NOMO-1 treated with dmso at 0.1 percent for 144 hours (cell line): ENCODE results near the gene TMBIM4.
"Not testable (repeated sequence)": the region's sequence is repeated elsewhere in the genome, so short reads cannot be mapped to it uniquely, and the experiment has no call there.

Experiments used
- DNase-seq: peaks from one replicate; lab custom pipeline; 2025; ENCODE audit not compliant: unreplicated experiment; lab: John Stamatoyannopoulos, UW

TMBIM4 gene, protein sequence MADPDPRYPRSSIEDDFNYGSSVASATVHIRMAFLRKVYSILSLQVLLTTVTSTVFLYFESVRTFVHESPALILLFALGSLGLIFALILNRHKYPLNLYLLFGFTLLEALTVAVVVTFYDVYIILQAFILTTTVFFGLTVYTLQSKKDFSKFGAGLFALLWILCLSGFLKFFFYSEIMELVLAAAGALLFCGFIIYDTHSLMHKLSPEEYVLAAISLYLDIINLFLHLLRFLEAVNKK

DNA sequence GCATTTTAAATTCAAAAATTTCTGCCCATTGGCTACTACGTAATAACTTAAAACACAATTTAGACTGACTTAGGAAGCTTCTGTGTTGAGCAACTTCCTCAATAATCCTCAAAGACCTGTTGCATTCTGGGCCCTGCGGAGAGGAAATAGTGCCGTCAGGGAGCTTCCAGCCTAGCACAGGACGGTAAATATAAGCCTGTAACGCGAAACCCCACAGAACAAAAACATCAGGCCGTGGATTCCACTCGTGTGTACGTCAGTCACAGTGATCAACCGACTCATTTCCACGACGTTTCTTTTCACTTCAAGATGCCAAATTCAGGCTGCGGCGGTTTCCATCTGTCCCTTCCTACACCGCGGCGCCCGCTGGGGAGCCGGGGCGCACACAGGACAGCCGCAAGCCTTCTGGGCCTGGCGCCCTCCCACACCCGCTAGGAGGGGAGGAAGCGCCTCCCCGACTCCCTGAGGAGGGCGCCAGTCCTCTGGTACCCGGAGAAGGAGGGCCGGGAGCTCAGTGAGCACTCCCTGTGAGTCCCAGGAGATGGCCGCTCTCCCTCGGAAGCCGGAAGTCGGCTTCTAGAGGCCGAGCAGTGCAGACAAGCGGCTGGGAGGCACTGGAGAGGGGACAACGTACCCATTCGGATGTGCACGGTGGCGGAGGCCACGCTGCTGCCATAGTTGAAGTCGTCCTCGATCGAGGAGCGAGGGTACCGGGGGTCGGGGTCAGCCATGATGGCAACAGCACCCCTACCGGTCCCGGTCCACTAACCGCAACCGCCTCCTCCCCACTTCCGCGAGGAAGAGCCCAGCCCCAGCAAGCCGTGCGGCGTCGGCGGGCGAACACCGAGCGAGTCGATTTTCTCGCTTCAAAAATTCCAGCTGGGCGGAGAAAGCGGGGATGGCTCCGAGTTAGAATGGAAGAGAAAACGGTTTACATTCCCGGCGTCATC is at the start of gene TMBIM4:
TMBIM4 (minus strand) TSS at position 776 of the 950 bp plus-strand sequence; CDS start at position 731, 45 bp downstream.
- DNase-seq: peak; percentile 84

DNA sequence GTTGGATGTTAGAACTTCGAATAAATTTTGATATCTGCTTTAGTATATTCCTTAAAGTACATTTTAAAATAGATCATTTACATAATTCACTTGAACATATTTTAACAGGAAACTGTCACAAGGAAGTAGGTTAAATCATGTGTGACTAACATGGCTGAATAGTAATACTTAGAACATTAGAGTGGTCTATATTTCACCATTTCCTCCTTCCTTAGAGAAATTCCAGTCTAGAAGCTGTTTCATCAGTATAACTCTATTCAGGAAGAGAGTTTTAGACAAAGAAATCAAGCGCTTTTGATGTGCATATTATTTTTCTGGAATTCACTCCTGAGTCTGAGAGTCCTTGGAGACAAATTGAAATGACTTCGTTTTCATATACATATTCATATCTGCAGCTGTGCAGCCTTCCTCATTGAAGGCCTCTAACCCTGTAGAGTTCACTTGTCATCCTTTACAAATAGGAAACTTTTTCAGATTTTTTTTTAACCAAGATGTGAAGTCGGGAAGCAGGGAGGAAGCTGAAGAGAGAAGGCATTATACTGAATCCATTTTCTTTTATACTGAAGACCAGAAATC is 47.6 kb upstream of the TMBIM4 start:
- no peak for DNase-seq

DNA sequence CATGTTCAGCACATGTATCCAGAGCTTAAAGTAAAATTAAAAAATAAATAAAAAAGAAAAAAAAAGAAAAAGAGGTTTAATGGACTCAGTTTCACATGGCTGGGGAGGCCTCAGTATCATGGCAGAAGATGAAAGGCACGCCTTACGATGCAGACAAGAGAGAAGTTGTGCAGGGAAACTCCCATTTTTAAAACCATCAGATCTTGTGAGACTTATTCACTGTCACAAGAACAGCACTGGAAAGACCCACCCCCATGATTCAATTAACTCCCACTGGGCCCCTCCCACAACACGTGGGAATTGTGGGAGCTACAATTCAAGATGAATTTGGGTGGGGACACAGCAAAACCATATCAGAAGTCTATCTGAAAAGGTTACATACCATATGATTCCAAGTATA is 43.2 kb upstream of the TMBIM4 start:
- not testable (repeated sequence) for DNase-seq

DNA sequence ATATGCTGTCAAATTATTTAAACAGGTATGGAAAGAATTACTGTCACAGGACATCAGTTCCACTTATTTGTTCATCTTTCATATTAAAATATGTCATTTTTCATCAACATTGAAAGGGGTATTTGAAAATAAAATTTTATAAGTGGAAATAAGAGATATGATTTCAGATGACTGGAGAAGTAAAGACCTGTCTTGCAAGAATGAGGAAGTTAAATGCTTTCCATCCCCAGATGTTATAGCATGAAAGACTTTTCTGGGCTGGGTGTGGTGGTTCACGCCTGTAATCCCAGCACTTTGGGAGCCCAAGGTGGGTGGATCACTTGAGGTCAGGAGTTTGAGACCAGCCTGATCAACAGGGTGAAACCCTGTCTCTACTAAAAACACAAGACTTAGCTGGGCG is 41.8 kb upstream of the TMBIM4 start:
- not testable (repeated sequence) for DNase-seq

DNA sequence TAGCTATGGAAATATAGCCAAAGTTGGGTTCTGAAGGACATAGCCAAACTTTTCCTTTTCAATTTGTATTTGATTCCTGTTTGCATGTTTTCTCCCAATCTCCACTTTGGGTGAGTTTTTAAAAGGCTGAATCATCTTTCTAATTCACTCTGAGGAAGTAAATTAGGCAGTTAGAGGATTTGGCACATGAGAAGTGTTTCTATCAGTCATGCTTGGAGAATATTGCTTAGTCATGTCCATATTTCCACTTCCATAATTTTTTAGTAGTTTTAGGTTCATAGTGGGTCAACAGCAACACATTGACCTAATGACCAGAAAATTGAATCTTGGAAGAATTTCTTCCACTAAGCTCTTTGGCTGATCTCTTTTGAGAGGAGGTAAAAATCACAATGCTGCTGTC is 41.0 kb upstream of the TMBIM4 start:
- peak; percentile 44 for DNase-seq

DNA sequence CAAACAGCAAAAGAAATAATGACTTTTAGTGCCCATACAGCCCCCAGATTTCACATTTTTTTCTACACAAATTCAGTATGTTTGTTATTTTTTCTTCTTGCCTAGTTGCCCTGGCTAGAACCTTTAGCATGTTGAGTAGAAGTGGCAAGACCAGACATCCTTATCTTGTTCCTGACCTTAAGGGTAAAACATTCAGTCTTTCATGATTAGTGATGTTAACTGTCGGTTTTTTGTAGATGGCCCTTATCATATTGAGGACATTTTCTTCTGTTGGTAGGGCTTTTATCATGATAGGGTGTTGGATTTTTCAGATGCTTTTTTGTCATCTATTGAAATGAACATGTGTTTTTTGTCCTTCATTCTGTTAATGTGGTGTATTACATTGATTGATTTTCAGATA is 36.3 kb upstream of the TMBIM4 start:
- no peak for DNase-seq

DNA sequence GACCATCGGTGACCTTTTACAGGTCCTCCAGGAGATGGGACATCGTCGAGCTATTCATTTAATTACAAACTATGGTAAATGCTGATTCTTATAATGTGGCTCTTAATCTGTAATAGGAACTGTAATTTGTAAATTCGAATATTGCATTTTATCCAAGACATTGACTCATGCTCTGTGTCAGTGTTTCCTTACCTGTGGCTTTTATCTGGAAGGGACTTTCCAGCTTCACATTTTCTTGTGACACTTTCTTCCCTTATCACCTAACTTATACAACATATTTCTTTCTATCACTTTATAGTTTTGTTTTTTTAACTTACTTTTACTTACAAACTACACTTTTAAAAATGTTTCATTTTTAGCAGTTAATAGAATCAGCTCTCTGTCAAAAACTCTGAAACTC is 34.0 kb upstream of the TMBIM4 start:
- no peak for DNase-seq

DNA sequence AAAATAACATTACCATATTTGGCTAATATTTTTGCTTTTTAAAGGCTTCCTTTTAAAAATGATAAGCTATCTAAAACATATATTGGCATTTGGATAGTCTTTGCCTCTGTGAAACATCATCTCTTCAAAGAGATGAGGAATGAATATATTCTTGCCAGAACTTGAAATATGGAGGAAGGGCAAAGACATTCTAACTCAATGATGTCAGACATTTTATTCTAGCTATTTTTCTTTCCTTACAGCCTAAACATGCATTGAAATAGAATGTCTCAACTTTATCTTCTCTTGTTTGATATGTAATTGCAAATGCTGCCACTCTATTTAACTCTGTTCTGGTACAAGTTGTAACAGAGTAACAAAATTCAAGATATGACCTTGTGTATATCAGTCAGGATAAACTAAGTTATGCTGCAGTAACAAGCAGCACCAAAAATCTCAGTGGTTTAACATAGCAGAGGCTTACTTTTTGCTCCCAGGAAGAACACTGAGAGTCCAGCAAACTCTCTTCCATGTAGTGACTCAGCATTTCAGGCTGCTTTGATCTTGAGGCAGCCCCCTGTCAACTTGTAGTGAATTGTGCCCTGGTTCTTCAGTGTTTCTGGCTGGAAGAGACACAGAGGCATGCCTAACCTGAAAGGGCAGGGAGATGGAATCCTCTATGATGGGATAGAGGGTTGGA is 30.2 kb upstream of the TMBIM4 start:
- DNase-seq: no peak

DNA sequence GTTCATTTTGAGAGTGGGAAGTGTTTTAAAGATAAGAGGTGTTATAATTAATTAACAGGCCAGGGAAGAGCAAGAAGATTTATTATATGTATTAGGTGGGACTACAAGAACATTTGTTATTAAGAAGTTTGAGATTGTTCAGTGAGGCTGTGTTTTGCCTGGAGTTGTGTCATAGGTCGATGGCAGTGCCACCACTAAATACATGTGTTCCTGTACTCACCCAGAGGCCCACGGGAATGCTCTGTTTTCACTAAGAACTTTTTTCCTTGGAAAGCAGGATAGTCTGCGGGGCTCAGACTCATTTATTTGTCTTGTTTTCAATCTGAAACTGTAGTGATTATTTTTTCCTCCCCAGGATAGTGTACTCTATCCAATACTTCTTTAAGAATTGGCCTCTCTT is 29.3 kb upstream of the TMBIM4 start:
- DNase-seq: no peak

- DNase-seq: no peak
These were observed 27.7 kb upstream of the TMBIM4 start for GRCh38 chr12:66197495-66197921.

GRCh38 chr12:66196806-66197205 is 27.0 kb upstream of the TMBIM4 start:
- no peak for DNase-seq

DNA sequence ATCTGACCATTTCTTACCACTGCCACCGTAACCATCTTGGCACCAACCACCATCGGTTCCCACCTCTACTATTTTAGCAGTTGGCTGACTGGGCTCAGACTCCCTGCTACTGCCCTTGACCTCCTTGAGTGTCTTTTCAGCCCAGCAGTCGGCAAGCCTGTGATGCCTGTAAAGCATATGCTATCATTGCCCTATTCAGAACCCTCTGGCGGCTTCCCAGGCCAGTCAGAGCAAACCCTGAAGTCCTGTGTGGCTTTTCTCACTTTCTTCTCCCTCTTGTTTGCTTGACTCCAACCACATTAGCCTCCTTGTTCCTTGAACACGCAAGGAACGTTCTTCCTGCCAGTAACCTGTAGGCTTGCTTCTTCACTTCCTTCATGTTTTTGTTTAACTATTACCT is 25.4 kb upstream of the TMBIM4 start:
- DNase-seq: no peak

- no peak for DNase-seq
These were observed 24.3 kb upstream of the TMBIM4 start for GRCh38 chr12:66194122-66194521.

DNA sequence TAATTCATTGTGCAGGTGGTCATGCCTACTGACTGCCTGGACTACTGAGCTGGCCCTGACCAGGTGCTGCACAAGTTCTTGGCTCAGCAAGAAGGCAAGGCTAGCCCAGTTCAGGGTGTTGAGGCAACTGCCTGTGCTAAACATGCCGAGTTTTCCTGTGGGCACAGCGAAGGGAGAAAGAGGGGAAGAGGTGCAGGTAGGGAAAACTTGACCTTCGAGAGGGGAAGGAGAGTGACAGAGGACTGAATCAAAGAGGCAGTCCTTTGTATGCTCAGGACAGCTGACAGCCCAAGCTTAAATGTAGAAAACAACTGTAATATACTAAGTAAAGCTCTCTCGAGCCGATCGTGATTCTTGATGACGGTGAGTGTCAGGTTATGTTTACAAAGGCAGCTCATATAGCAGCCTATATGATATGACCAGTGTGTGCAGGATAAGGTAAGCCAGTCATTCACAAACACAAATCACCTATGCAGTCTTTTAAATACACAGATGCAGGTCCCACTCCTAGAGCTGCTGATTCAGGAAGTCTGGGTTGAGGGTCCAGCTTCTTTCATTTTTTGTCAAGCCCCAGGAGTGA is 21.8 kb upstream of the TMBIM4 start:
- no peak for DNase-seq

DNA sequence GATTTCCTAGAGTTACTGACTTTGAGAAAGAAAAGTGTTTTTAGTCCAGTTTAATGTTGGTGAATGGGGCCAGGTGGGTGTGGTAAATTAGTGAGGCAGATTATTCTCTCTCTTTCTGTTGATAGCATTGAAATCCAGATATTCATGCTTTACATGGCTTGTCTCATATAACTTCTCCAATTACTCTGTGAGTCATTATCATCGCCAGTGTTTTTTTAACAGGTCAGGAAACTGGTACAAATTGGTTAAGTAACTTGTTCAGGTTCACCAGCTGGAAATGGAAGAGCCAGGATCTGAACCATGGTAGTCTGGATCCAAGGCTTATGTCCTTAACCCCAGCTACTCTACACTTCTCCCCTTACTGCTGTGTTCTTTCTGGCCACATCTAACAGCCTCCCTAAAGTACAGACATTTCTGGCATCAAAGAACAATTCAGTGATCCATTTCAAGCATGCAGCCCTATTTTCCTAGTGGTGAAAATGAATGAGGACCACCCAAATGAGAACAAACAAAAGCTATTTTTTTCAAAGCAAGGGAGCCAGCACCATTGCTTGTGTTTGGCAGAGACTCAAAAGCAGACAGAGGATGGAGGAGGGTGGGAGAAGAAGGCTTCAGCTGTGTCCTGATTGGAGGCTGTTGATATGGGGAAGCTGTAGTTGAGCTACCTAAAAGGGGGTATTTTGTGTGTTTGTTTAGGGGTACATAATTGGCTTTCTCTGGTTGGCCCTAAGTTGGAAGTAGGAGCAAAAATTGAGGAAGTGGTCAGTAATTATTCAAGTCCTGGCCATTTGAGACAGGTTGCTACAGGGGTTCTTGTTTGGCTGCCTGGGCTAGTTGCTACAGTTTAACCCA is 20.9 kb upstream of the TMBIM4 start:
- DNase-seq: peak; percentile 85

- DNase-seq: no peak
These were observed 20.1 kb upstream of the TMBIM4 start for GRCh38 chr12:66189889-66190288.

DNA sequence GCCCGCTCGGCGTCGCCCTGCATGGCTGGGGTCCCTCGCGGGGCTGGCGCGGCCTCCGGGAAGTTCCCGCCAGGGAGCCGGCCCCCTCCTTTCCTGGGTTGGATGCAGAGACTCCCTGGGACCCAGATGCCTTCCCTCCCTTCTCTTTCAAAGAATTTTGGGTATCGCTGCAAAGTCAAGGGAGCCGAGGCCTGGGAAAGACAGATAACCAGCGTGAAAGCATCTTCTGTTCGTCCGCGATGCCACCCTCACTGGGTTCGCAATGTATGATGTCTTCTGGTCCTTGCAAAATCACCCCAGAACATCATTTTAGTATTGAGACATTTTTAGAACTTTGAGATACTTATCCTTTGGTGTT is 19.7 kb upstream of the TMBIM4 start:
- no peak for DNase-seq

DNA sequence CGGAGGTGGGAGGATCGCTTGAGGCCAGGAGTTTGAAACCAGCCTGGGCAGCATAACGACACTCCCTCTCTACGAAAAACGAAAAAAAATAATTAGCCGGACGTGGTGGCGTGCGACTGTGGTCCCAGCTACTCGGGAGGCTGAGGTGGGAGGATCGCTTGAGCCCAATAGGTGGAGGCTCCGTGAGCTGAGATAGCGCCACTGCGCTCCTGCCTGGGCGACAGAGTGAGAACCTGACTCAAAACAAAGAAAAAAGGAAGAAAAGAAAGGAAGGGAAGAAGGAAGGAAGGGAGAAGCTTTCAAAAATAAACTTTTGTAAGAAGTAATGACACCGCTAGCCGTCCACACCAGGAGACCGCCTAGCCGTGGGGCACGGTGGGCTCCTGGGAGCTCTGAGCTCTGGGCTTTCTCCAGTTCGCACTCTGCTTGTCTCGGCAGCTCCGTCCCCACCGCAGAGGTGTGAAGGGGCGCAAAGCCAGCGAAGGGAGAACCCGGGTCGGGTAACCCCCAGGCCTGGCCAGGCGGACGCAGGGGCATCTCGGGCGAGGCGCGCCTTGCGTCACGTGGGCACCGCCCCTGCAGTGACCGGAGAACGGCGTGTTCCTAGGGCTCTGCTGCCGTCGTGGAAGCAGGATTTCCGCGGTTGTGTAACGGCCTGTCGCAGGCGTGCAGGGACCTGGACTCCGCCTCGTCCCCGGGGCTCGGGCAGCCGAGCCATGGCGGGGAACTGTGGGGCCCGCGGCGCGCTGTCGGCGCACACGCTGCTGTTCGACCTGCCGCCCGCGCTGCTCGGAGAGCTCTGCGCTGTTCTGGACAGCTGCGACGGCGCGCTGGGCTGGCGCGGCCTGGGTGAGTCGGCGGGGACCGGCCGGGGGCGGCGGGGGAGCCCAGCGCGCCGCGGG is 19.0 kb upstream of the TMBIM4 start, which contains the start of gene IRAK3:
IRAK3 (plus strand) TSS at position 631 of the 902 bp plus-strand sequence; CDS start at position 717, 86 bp downstream.
- DNase-seq: peak; percentile 85

DNA sequence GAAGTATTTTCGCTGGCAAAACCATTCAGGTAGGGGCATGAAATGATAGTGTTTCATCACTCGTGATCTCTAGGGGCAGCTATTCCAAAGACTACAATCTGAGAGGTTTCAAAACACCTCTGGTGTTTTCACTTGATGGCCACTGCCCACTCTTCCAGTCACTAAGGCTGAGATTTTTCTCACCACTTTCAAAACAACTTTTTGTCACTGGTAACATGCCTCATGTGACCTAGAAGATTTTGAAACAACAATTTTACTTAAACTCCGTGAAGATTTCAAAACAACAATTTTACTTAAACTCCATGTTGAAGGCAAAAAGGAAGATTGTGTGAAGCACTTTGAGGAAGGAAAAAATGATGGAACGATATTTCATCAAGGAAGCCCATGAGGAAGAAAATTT is 18.0 kb upstream of the TMBIM4 start:
- DNase-seq: no peak
